ENCODE results near the gene SLC29A3. TPM values are rescaled to one million over a fixed set of nuclear protein-coding genes. Genes with fewer than 3 reads are reported as not detected.

The SLC29A3 gene
- total RNA-seq, 1 experiment from 2014 or later = 9.2 TPM

- Histone ChIP-seq H2BK120ac (ENCODE audit: low read depth, low read length, poor library complexity, severe bottlenecking) (no peak overlapping the region), H3K4me2 (ENCODE audit: insufficient read depth, insufficient read length, low read length) (no peak overlapping the region), H3K18ac (ENCODE audit: insufficient read length, low read depth, low read length) (no peak overlapping the region), H3K9ac (ENCODE audit: extremely low read depth, insufficient read length, low read length) (no peak overlapping the region), H4K5ac (ENCODE audit: insufficient read length, low read depth, low read length) (no peak overlapping the region), H3K79me2 (ENCODE audit: insufficient read depth, low read length) (no peaks in the 10 kb centered on the region), H3K23me2 (ENCODE audit: insufficient read length, low read depth, low read length, poor library complexity, severe bottlenecking) (no peaks in the 10 kb centered on the region), H2AK5ac (ENCODE audit: insufficient read length, low read length) (no peak overlapping the region), H4K91ac (ENCODE audit: insufficient read length, low read depth, low read length) (no peak overlapping the region), H3K27me3 (ENCODE audit: insufficient read depth, low read length) (no peaks in the 10 kb centered on the region), H4K20me1 (ENCODE audit: control insufficient read depth, insufficient read depth, insufficient read length) (no peaks in the 10 kb centered on the region), H2BK20ac (ENCODE audit: low read depth, low read length, poor library complexity, severe bottlenecking) (no peak overlapping the region), H3T11ph (ENCODE audit: low read length) (no peak overlapping the region), H3K79me1 (ENCODE audit: insufficient read depth, low read depth, low read length, poor library complexity, severe bottlenecking) (no peaks in the 10 kb centered on the region), H2AFZ (ENCODE audit: low read length) (no peak overlapping the region), H2BK5ac (ENCODE audit: insufficient read length, low read length) (no peak overlapping the region), H3K9me3 (ENCODE audit: control insufficient read depth, low read depth, low read length) (no peaks in the 10 kb centered on the region), H2BK15ac (ENCODE audit: low read depth, low read length) (no peak overlapping the region), H3K14ac (ENCODE audit: insufficient read depth, low read length) (no peak overlapping the region), H3K23ac (ENCODE audit: insufficient read length, low read depth, low read length) (no peak overlapping the region), H4K8ac (replicated peaks; ENCODE audit: insufficient read length, low read depth, low read length) (no peak overlapping the region), H3K4me1 (ENCODE audit: insufficient read depth, low read length) (no peaks in the 10 kb centered on the region), H3K27ac (ENCODE audit: insufficient read length, low read depth, low read length) (no peak overlapping the region), H2BK12ac (ENCODE audit: insufficient read length, low read depth, low read length) (no peak overlapping the region), H3K56ac (ENCODE audit: insufficient read length, low read depth, low read length) (no peak overlapping the region), H3K4ac (ENCODE audit: low read depth, low read length) (no peak overlapping the region)
- H3K27ac Mint-ChIP-seq = no peak overlapping the region
- H3K36me3 Mint-ChIP-seq (ENCODE audit: insufficient read depth in 1 of 3, low read depth in 3 of 3) = peaks cover 27 to 73% (median 56%) of the 10 kb centered on the region in 3 experiments; a peak in 6 of 7 replicates
- H3K4me1 Mint-ChIP-seq = peaks cover 6 to 7% of the 10 kb centered on the region in 2 experiments
- DNase-seq = no peak
- no peak overlapping the region for H3K4me3 Mint-ChIP-seq
- no peaks in the 10 kb centered on the region; the same call in 1 of the 2 replicates for H3K27me3 Mint-ChIP-seq (ENCODE audit: low read depth)
- no peaks in the 10 kb centered on the region for H3K9me3 Mint-ChIP-seq
- no CpG with 5 or more reads among the region's 3 CpGs for WGBS (ENCODE audit: extremely low coverage, insufficient read length, low lambda C conversion rate)
- TF ChIP-seq CTCF (conservative IDR thresholded peaks at IDR 0.05) = no peak
Measured at GRCh38 chr10:71290331-71290730, 28.7 kb upstream of the SLC29A3 start.

Data from H9 (cell line).